HepG2 (cell line): ENCODE results near the gene ACYP2. TPM values are rescaled to one million over a fixed set of nuclear protein-coding genes. Genes with fewer than 3 reads are reported as not detected.

Experiments
- ATAC-seq: fragments of 200-7000 bp; cut with Tn5 transposase; 3 replicates; pipeline ENCODE4 v1.9.1; 2020; ENCODE audit warnings: mild to moderate bottlenecking, moderate library complexity
- BruUV-seq: library from RNA; stranded (reverse); fragments of 400-500 nt; replicated peaks from 2 replicates; lab custom pipeline; 2021; lab: Mats Ljungman, UMichigan
- CTCF ChIA-PET: fragments of 300-600 bp; formaldehyde crosslinking; extraction: SDS; loops from one replicate; lab custom pipeline; 2021; ENCODE audit warnings: low total read pairs, inconsistent platforms, low intra/inter-chr PET ratio; lab: Yijun Ruan, JAX
- POLR2A ChIA-PET: fragments of 350-600 bp; sonication (Branson Sonifier 250); formaldehyde crosslinking; loops from one replicate; lab custom pipeline; 2020; ENCODE audit warnings: antibody characterized with exemption, inconsistent platforms; lab: Yijun Ruan, JAX
- DNase-seq: peaks from one replicate; pipeline ENCODE4 v3.0.0-alpha.2; 2015; ENCODE audit warnings: low spot score
- FAIRE-seq: peaks from 3 replicates; lab custom pipeline; 2011; peaks lifted over from hg19 to GRCh38; lab: Jason Lieb, UNC
- H2AFZ ChIP-seq: one replicate; pipeline ENCODE4 v1.6.1; 2011; ENCODE audit warnings: low read length, inconsistent platforms
- H3K27ac ChIP-seq: fragments of 300-600 bp; 3 replicates; pipeline ENCODE4 v1.8.0; 2011; ENCODE audit warnings: mixed run types, mild to moderate bottlenecking, mixed read lengths, low read length, inconsistent platforms; ENCODE audit not compliant: insufficient read depth; ENCODE audit errors: extremely low read length
- H3K27me3 ChIP-seq, 2 experiments: fragments of 200-600 bp in 1 of 2; 2 replicates in 1 of 2; 3 replicates in 1 of 2; pipeline versions ENCODE4 v1.6.0 to v1.8.0; 2011; ENCODE audit warnings: low read length in 2 of 2, mild to moderate bottlenecking in 2 of 2, moderate library complexity in 2 of 2, inconsistent platforms in 1 of 2; ENCODE audit not compliant: insufficient read depth in 2 of 2, control insufficient read depth in 1 of 2
- H3K36me3 ChIP-seq, 2 experiments: fragments of 200-600 bp in 1 of 2; replicated peaks in 1 of 2; 2 replicates in 1 of 2; 3 replicates in 1 of 2; pipeline versions ENCODE4 v1.5.1 to v1.8.0; 2011; ENCODE audit warnings: low read length in 2 of 2, inconsistent platforms in 1 of 2; ENCODE audit not compliant: insufficient read depth in 2 of 2, control insufficient read depth in 1 of 2
- H3K4me1 ChIP-seq: 2 replicates; pipeline ENCODE4 v1.5.1; 2012; ENCODE audit warnings: low read length, inconsistent platforms; ENCODE audit not compliant: insufficient read depth
- H3K4me2 ChIP-seq: 2 replicates; pipeline ENCODE4 v1.6.0; 2011; ENCODE audit warnings: low read depth, low read length, inconsistent platforms
- H3K4me3 ChIP-seq, 3 experiments: fragments of 200-600 bp in 1 of 3; sonication (generic), shearing (Covaris generic) in 1 of 3; replicated peaks in 1 of 3; 2 replicates each; pipeline ENCODE4 v1.5.1; 2011 to 2016; ENCODE audit warnings: low read length in 3 of 3, inconsistent platforms in 2 of 3, low read depth in 2 of 3, mild to moderate bottlenecking in 2 of 3, control low read depth in 1 of 3, mixed read lengths in 1 of 3; ENCODE audit not compliant: insufficient read depth in 1 of 3
- H3K79me2 ChIP-seq: one replicate; pipeline ENCODE4 v1.6.1; 2011; ENCODE audit warnings: low read length, inconsistent platforms; ENCODE audit not compliant: insufficient read depth
- H3K9ac ChIP-seq: 2 replicates; pipeline ENCODE4 v1.6.0; 2011; ENCODE audit warnings: mild to moderate bottlenecking, low read depth, low read length, inconsistent platforms; ENCODE audit not compliant: insufficient read depth
- H3K9me3 ChIP-seq: 2 replicates; pipeline ENCODE4 v1.5.1; 2012; ENCODE audit warnings: mild to moderate bottlenecking, low read length
- H4K20me1 ChIP-seq: 2 replicates; pipeline ENCODE4 v1.6.0; 2011; ENCODE audit warnings: inconsistent platforms, mild to moderate bottlenecking, low read length, moderate library complexity; ENCODE audit not compliant: insufficient read depth
- ATAD3A ChIP-seq: sonication (generic); formaldehyde crosslinking; IDR thresholded peaks from 2 replicates; pipeline ENCODE4 v1.4.0; 2020; ENCODE audit warnings: missing genetic modification reagents
- ATF7-NPFF ChIP-seq: sonication (generic); formaldehyde crosslinking; IDR thresholded peaks from 2 replicates; pipeline ENCODE4 v1.8.1; 2023; ENCODE audit warnings: mild to moderate bottlenecking, low read depth, missing genetic modification reagents, moderate library complexity
- DMAP1 ChIP-seq: IDR thresholded peaks from 2 replicates; pipeline ENCODE4 v1.6.1; 2016
- FOXO4 ChIP-seq: sonication (generic); formaldehyde crosslinking; conservative IDR thresholded peaks from 2 replicates; pipeline ENCODE4 v1.8.1; 2023; ENCODE audit warnings: missing genetic modification reagents
- GATAD1 ChIP-seq: IDR thresholded peaks from 2 replicates; pipeline ENCODE4 v1.6.1; 2016; ENCODE audit warnings: missing genetic modification reagents, missing compliant biosample characterization
- HNF4A ChIP-seq: sonication (generic); formaldehyde crosslinking; IDR thresholded peaks from 2 replicates; pipeline ENCODE4 v1.4.0; 2020; ENCODE audit warnings: missing genetic modification reagents
- KAT2B ChIP-seq: fragments of 150-350 bp; IDR thresholded peaks from 2 replicates; pipeline ENCODE4 v1.6.1; 2014; ENCODE audit warnings: low read depth, low read length, borderline replicate concordance
- ZNF382 ChIP-seq: sonication (generic); formaldehyde crosslinking; IDR thresholded peaks from 2 replicates; pipeline ENCODE4 v1.5.0; 2020; ENCODE audit warnings: missing genetic modification reagents, mild to moderate bottlenecking, borderline replicate concordance
- ZSCAN29 ChIP-seq: sonication (generic); formaldehyde crosslinking; conservative IDR thresholded peaks from 2 replicates; pipeline ENCODE4 v1.4.0; 2020; ENCODE audit warnings: mild to moderate bottlenecking, missing genetic modification reagents
- WGBS: methylation state at CpG from one replicate; pipeline ENCODE4 v1.1.6; 2017; ENCODE audit warnings: low lambda C conversion rate; 5-methylcytosine and 5-hydroxymethylcytosine counted together
- in situ Hi-C: cut with HindIII; loops from 2 replicates; pipeline ENCODE4 v1.10.0; 2017; ENCODE audit warnings: low pct_unique_long_range_greater_than_20kb; ENCODE audit not compliant: extremely low pct_ligation_motif_present
- intact Hi-C: fragments of 100-400 bp; cut with micrococcal nuclease; formaldehyde crosslinking; loops from one replicate; pipeline ENCODE4 v1.10.0; 2022; ENCODE audit not compliant: unreplicated experiment
- polyA plus RNA-seq, 8 experiments: library from polyadenylated mRNA; depleted of rRNA in 3 of 8; stranded (reverse) in 7 of 8; unstranded in 1 of 8; fragments of >200 nt; fragmentation: Illumina TruSeq in 4 of 8; extraction: Trizol in 4 of 8; gene quantifications; 2 replicates each; pipeline versions ENCODE4 v1.2.1 to v1.2.3, GENCODE V29; 2011 to 2016; ENCODE audit warnings: low read depth in 4 of 8, missing spikeins in 1 of 8, mixed read lengths in 1 of 8; ENCODE audit not compliant: insufficient read depth in 1 of 8
- total RNA-seq, 5 experiments: library from RNA; depleted of rRNA; stranded (reverse); fragments of >200 nt; fragmentation: Illumina TruSeq; extraction: Trizol; gene quantifications; 2 replicates each; pipeline ENCODE4 v1.2.3, GENCODE V29; 2016; ENCODE audit warnings: low read depth in 1 of 5
- TF ChIP-seq, protein P1 (sequence below), 2 experiments: fragments of 450-650 bp in 1 of 2; sonication (generic) in 1 of 2; formaldehyde crosslinking; IDR thresholded peaks; 2 replicates each; pipeline versions ENCODE4 v1.5.0 to v1.8.0; 2020 to 2022; ENCODE audit warnings: mild to moderate bottlenecking in 1 of 2, missing genetic modification reagents in 1 of 2
- TF ChIP-seq, protein P2 (sequence below): sonication (generic); IDR thresholded peaks from 2 replicates; pipeline ENCODE4 v1.6.1; 2016; ENCODE audit warnings: low read depth, borderline replicate concordance

ACYP2 gene
- total and polyA plus RNA-seq, 2 of the 13 experiments (the other 11 are each of a cell fraction or from before 2014, with no cell fraction given): 12.3 to 12.7 TPM

GRCh38 chr2:54074606-54075341, 40.6 kb upstream of the ACYP2 start:
- 97% methylated on average over 9 of the region's 9 CpGs for WGBS
- no TSS peak for BruUV-seq
- Histone ChIP-seq H3K4me3 (no peak overlapping the region), H2AFZ (no peak overlapping the region), H3K27me3 (no peaks in the 10 kb centered on the region), H3K9ac (no peak overlapping the region), H3K79me2 (no peaks in the 10 kb centered on the region), H3K27ac (no peak overlapping the region)
- ChIA-PET POLR2A (no interaction called here), CTCF (no interaction called here)
- TF ChIP-seq GATAD1 (CRISPR knock-in tag) (no peak), ATAD3A (CRISPR knock-in tag) (no peak), FOXO4 (0 out of 2 replicates have a peak, but pooled peaks have one; percentile 41)
- TF ChIP-seq, all 625 proteins: peak for 1
- H3K36me3 ChIP-seq: no peaks in the 10 kb centered on the region
- no peak overlapping the region for H3K4me2 ChIP-seq
- no peaks in the 10 kb centered on the region for H3K9me3 ChIP-seq
- intact Hi-C loops (no loop called here), in situ Hi-C loops (no loop called here)
- DNase-seq (no peak), FAIRE-seq (no peak), ATAC-seq (no peak)
- H3K4me1 ChIP-seq: peaks cover 5% of the 10 kb centered on the region; the same call in 1 of the 2 replicates
- no peaks in the 10 kb centered on the region for H4K20me1 ChIP-seq

GRCh38 chr2:54076586-54076985, 38.8 kb upstream of the ACYP2 start:
- no peaks in the 10 kb centered on the region for H4K20me1 ChIP-seq
- in situ Hi-C loops (no loop called here), intact Hi-C loops (no loop called here)
- H3K79me2 ChIP-seq: no peaks in the 10 kb centered on the region
- H3K36me3 ChIP-seq: no peaks in the 10 kb centered on the region
- FAIRE-seq (no peak), ATAC-seq (no peak), DNase-seq (no peak)
- no peak overlapping the region for H3K4me2 ChIP-seq
- POLR2A ChIA-PET: no interaction called here
- H3K9ac ChIP-seq: no peak overlapping the region
- no peak overlapping the region for H3K27ac ChIP-seq
- H3K4me3 ChIP-seq: no peak overlapping the region
- no peaks in the 10 kb centered on the region for H3K9me3 ChIP-seq
- CTCF ChIA-PET: no interaction called here
- no peak overlapping the region for H2AFZ ChIP-seq
- TF ChIP-seq ZNF382 (CRISPR knock-in tag) (no peak), ATF7-NPFF (CRISPR knock-in tag) (no peak), ZSCAN29 (CRISPR knock-in tag) (no peak), DMAP1 (CRISPR knock-in tag) (no peak), KAT2B (no peak), HNF4A (CRISPR knock-in tag) (no peak)
- TF ChIP-seq, protein P1, sequence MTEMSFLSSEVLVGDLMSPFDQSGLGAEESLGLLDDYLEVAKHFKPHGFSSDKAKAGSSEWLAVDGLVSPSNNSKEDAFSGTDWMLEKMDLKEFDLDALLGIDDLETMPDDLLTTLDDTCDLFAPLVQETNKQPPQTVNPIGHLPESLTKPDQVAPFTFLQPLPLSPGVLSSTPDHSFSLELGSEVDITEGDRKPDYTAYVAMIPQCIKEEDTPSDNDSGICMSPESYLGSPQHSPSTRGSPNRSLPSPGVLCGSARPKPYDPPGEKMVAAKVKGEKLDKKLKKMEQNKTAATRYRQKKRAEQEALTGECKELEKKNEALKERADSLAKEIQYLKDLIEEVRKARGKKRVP (CRISPR knock-in tag; IDR thresholded peaks at IDR 0.05): no peak
- TF ChIP-seq, protein P2, sequence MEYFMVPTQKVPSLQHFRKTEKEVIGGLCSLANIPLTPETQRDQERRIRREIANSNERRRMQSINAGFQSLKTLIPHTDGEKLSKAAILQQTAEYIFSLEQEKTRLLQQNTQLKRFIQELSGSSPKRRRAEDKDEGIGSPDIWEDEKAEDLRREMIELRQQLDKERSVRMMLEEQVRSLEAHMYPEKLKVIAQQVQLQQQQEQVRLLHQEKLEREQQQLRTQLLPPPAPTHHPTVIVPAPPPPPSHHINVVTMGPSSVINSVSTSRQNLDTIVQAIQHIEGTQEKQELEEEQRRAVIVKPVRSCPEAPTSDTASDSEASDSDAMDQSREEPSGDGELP: no peak
- H3K27me3 ChIP-seq: no peaks in the 10 kb centered on the region
- BruUV-seq: no TSS peak
- H3K4me1 ChIP-seq: peaks cover 5% of the 10 kb centered on the region; the same call in 1 of the 2 replicates
- WGBS: 88% methylated on average over 1 of the region's 1 CpG
